K562 (cell line): ENCODE results near the gene DNAH10.

Source experiments
- EP300 ChIP-seq: IDR thresholded peaks from 2 replicates; pipeline ENCODE4 v1.6.1; 2012; ENCODE audit warnings: low read length, improper control_type of control experiment
- FOXM1 ChIP-seq, 2 experiments: fragments of 450-650 bp in 1 of 2; sonication (generic) in 1 of 2; formaldehyde crosslinking in 1 of 2; IDR thresholded peaks; 2 replicates each; pipeline versions ENCODE4 v1.6.1 to v1.9.0; 2017 to 2022; ENCODE audit warnings: low read depth in 2 of 2, mild to moderate bottlenecking in 2 of 2, missing genetic modification reagents in 1 of 2, moderate library complexity in 1 of 2
- JUND ChIP-seq, 2 experiments: IDR thresholded peaks; 2 replicates in 1 of 2; 3 replicates in 1 of 2; pipeline ENCODE4 v1.6.1; 2011; ENCODE audit warnings: borderline replicate concordance in 2 of 2, low read depth in 2 of 2, low read length in 2 of 2, improper control_type of control experiment in 1 of 2, missing biosample characterization in 1 of 2, missing genetic modification characterization in 1 of 2, missing genetic modification reagents in 1 of 2
- POLR2AphosphoS5 ChIP-seq: IDR thresholded peaks from 2 replicates; pipeline ENCODE4 v1.6.1; 2011; ENCODE audit warnings: mild to moderate bottlenecking, low read depth, low read length, moderate library complexity; ENCODE audit not compliant: control insufficient read depth, insufficient read depth
- TRIM28 ChIP-seq: fragments of 450-650 bp; IDR thresholded peaks from 2 replicates; pipeline ENCODE4 v1.6.1; 2017
- TF ChIP-seq, protein P1 (sequence below), 2 experiments: fragments of 450-650 bp; conservative IDR thresholded peaks; 2 replicates each; pipeline ENCODE4 v1.6.1; 2017; ENCODE audit warnings: mild to moderate bottlenecking in 2 of 2, moderate library complexity in 2 of 2

DNA sequence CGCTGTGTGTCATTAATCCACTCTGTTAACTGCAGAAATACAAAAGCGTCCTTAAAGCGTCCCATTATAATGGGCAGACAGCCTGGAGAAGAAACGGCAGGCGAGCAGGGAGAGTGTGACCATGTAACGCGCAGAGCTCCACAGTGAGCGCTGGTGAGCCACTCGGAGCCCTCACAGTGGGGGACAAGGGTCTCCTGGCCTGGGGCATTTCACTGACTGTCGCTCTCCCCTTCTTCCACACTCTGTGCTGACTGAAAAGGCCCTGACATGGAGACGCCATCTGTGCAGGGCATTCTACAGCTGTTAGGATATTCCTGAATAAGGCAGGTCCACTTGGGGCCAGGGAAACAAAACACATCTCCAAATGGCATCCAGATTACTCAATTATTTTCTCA, 186.3 kb downstream of the DNAH10 start:
- TF ChIP-seq JUND (IDR thresholded peaks at IDR 0.05; ENCODE audit: borderline replicate concordance, low read depth, low read length), result no peak
- TF ChIP-seq JUND (tag; IDR thresholded peaks at IDR 0.05; ENCODE audit: borderline replicate concordance, low read depth, low read length), result no peak
- no peak for TF ChIP-seq EP300
- TF ChIP-seq, protein P1, sequence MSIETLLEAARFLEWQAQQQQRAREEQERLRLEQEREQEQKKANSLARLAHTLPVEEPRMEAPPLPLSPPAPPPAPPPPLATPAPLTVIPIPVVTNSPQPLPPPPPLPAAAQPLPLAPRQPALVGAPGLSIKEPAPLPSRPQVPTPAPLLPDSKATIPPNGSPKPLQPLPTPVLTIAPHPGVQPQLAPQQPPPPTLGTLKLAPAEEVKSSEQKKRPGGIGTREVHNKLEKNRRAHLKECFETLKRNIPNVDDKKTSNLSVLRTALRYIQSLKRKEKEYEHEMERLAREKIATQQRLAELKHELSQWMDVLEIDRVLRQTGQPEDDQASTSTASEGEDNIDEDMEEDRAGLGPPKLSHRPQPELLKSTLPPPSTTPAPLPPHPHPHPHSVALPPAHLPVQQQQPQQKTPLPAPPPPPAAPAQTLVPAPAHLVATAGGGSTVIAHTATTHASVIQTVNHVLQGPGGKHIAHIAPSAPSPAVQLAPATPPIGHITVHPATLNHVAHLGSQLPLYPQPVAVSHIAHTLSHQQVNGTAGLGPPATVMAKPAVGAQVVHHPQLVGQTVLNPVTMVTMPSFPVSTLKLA (conservative IDR thresholded peaks at IDR 0.05), result no peak
- TF ChIP-seq FOXM1 (IDR thresholded peaks at IDR 0.05; ENCODE audit: low read depth), result no peak
- TF ChIP-seq FOXM1 (CRISPR knock-in tag; IDR thresholded peaks at IDR 0.05; ENCODE audit: low read depth), result no peak
- TF ChIP-seq POLR2AphosphoS5, result no peak
- TF ChIP-seq TRIM28, result no peak
